PFSK-1 (cell line): ENCODE measurements around the gene OR10H5.
A peak's percentile ranks its signal among the peaks of the same experiment; 100 is the strongest.

Experiments used
- FOXP2 ChIP-seq: optimal IDR thresholded peaks from 2 replicates; pipeline ENCODE3; 2011; ENCODE audit warnings: borderline replicate concordance, control low read depth, inconsistent platforms; ENCODE audit not compliant: insufficient read depth; ENCODE audit errors: extremely low read length, extremely low read depth
- POLR2AphosphoS5 ChIP-seq: IDR thresholded peaks from 2 replicates; pipeline ENCODE4 v1.6.1; 2012; ENCODE audit warnings: low read depth, mild to moderate bottlenecking, control low read depth, low read length, moderate library complexity
- REST ChIP-seq, 2 experiments: IDR thresholded peaks; 2 replicates each; pipeline versions ENCODE4 v1.6.1 to v1.8.0; 2011 to 2012; ENCODE audit warnings: low read depth in 2 of 2, low read length in 2 of 2, control low read depth in 1 of 2, inconsistent platforms in 1 of 2, mild to moderate bottlenecking in 1 of 2, moderate library complexity in 1 of 2; ENCODE audit not compliant: insufficient read depth in 1 of 2
- SIN3A ChIP-seq: IDR thresholded peaks from 2 replicates; pipeline ENCODE4 v1.6.1; 2012; ENCODE audit warnings: mild to moderate bottlenecking, low read length, moderate library complexity, borderline replicate concordance; ENCODE audit not compliant: insufficient read depth
- TAF1 ChIP-seq: IDR thresholded peaks from 2 replicates; pipeline ENCODE4 v1.6.1; 2012; ENCODE audit warnings: low read length, control low read depth, borderline replicate concordance; ENCODE audit not compliant: insufficient read depth

The OR10H5 gene

GRCh38 chr19:15759962-15760565 is 27.4 kb upstream of the OR10H5 start:
- no peak for TF ChIP-seq POLR2AphosphoS5
- 0 out of 4 replicates have a peak, but pooled peaks of 1 of the 2 experiments have one; percentile 25 for TF ChIP-seq REST (IDR thresholded peaks at IDR 0.05; ENCODE audit: insufficient read depth in 1 of 2, low read depth in 2 of 2, low read length in 2 of 2)

- TF ChIP-seq SIN3A (no peak), REST (IDR thresholded peaks at IDR 0.05; ENCODE audit: insufficient read depth in 1 of 2, low read depth in 2 of 2, low read length in 2 of 2) (peak; percentile 74 to 90), POLR2AphosphoS5 (no peak)
Measured at GRCh38 chr19:15769586-15769985, 17.9 kb upstream of the OR10H5 start.

DNA sequence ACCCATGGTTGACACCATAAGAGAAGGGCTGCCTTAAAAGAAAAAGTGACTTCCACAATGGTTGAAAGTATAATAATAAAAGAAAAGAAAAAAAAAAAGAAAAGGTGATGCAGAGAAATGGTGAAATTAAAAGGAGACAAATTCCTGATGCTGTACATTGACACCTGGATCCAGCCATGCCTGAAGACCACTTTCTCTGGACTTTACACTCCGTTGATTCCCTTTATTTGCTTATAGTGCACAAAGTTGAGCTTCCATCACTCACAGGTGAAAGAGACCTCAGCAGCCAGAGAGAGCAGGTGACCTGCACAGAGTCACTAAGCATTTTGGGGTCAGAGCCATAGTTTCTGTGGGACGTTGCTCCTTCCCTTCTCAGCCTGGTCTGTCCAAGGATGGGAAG is 12.2 kb upstream of the OR10H5 start:
- no peak for TF ChIP-seq TAF1
- no peak for TF ChIP-seq POLR2AphosphoS5
- TF ChIP-seq FOXP2: no peak
- no peak for TF ChIP-seq REST (IDR thresholded peaks at IDR 0.05; ENCODE audit: insufficient read depth in 1 of 2, low read depth in 2 of 2, low read length in 2 of 2)
- no peak for TF ChIP-seq SIN3A

DNA sequence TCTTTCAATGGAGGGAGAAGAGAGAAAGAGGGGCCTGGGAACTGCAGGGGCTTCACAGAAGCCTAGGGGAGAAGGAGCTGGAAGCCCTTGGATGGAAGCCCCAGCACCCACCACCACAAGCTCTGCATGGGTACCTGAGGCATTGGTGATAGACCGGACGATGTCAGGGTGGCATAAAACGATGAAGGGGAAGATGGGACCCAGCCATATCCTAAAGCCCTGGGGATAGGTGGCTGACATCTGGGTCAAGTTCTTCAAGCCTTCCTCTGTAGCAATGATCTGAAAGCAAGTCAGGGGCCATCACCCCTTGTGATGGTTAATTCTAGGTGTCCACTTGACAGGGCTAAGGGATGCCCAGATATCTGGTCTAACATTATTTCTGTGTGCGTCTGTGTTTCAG is 11.2 kb upstream of the OR10H5 start:
- TF ChIP-seq POLR2AphosphoS5 (no peak), SIN3A (no peak), FOXP2 (no peak), REST (IDR thresholded peaks at IDR 0.05; ENCODE audit: insufficient read depth in 1 of 2, low read depth in 2 of 2, low read length in 2 of 2) (no peak), TAF1 (no peak)
